Fibroblast of skin of right biceps (primary cell): ENCODE measurements around the gene OR14I1.
"Not testable (repeated sequence)": the region's sequence is repeated elsewhere in the genome, so short reads cannot be mapped to it uniquely, and the experiment has no call there.

Experiments used
- DNase-seq: peaks from one replicate; pipeline ENCODE4 v3.0.0-alpha.2; 2013

The OR14I1 gene

GRCh38 chr1:248681651-248682050 is 20.9 kb downstream of the OR14I1 start:
- no peak for DNase-seq

- DNase-seq = no peak
These were observed 32.6 kb downstream of the OR14I1 start for GRCh38 chr1:248670003-248670402.

- DNase-seq = not testable (repeated sequence)
These were observed 38.9 kb downstream of the OR14I1 start for GRCh38 chr1:248663453-248664328.

- DNase-seq = not testable (repeated sequence)
These were observed 45.8 kb downstream of the OR14I1 start for GRCh38 chr1:248656797-248657196.

- not testable (repeated sequence) for DNase-seq
These were observed 47.2 kb downstream of the OR14I1 start, which contains the start of gene OR2T27 for GRCh38 chr1:248655354-248655753. TSS of gene OR2T27 (minus strand) at chr1:248655528. CDS start at chr1:248650884, 4,644 bp downstream.
